IMR-90 (cell line): ENCODE measurements around the gene NUDT3. TPM values are rescaled to one million over a fixed set of nuclear protein-coding genes. Genes with fewer than 3 reads are reported as not detected.

Experiments used
- ATAC-seq: fragments of 200-7000 bp; cut with Tn5 transposase; 2 replicates; pipeline ENCODE4 v1.9.1; 2020; ENCODE audit warnings: low read depth, mild to moderate bottlenecking, moderate library complexity
- BruUV-seq: library from RNA; stranded (reverse); fragments of 400-500 nt; replicated peaks from 2 replicates; lab custom pipeline; 2021; lab: Mats Ljungman, UMichigan
- CTCF ChIA-PET: fragments of 300-600 bp; formaldehyde crosslinking; extraction: SDS; loops from one replicate; lab custom pipeline; 2021; ENCODE audit warnings: antibody characterized with exemption; lab: Yijun Ruan, JAX
- POLR2A ChIA-PET: fragments of 300-600 bp; sonication (Branson Sonifier 250); formaldehyde crosslinking; loops from one replicate; lab custom pipeline; 2022; ENCODE audit warnings: antibody characterized with exemption; ENCODE audit not compliant: unreplicated experiment; lab: Charles Lee
- DNase-seq: peaks from one replicate; pipeline ENCODE4 v3.0.0; 2013
- H2AFZ ChIP-seq: replicated peaks from 2 replicates; pipeline ENCODE3; 2013; ENCODE audit warnings: low read length, mild to moderate bottlenecking; ENCODE audit not compliant: poor library complexity
- H2AK5ac ChIP-seq: 2 replicates; pipeline ENCODE4 v1.6.1; 2013; ENCODE audit warnings: low read depth, low read length, inconsistent platforms
- H2AK9ac ChIP-seq: replicated peaks from 2 replicates; pipeline ENCODE3; 2013; ENCODE audit warnings: mild to moderate bottlenecking, low read depth, low read length, moderate library complexity; ENCODE audit not compliant: poor library complexity
- H2BK120ac ChIP-seq: 2 replicates; pipeline ENCODE4 v1.6.1; 2013; ENCODE audit warnings: low read depth, low read length, inconsistent platforms
- H2BK15ac ChIP-seq: 3 replicates; pipeline ENCODE4 v1.6.1; 2013; ENCODE audit warnings: low read depth, low read length, inconsistent platforms
- H2BK20ac ChIP-seq: 2 replicates; pipeline ENCODE4 v1.6.1; 2013; ENCODE audit warnings: low read depth, mild to moderate bottlenecking, inconsistent platforms, low read length, moderate library complexity
- H2BK5ac ChIP-seq: 2 replicates; pipeline ENCODE4 v1.6.1; 2013; ENCODE audit warnings: mild to moderate bottlenecking, low read depth, low read length, inconsistent platforms; ENCODE audit not compliant: poor library complexity, severe bottlenecking
- H3K14ac ChIP-seq: replicated peaks from 2 replicates; pipeline ENCODE4 v1.6.1; 2013; ENCODE audit warnings: low read depth, low read length, inconsistent platforms
- H3K18ac ChIP-seq: 2 replicates; pipeline ENCODE4 v1.6.1; 2013; ENCODE audit warnings: low read depth, low read length, control low read depth
- H3K23ac ChIP-seq: 2 replicates; pipeline ENCODE4 v1.6.1; 2013; ENCODE audit warnings: low read depth, low read length, inconsistent platforms
- H3K27ac ChIP-seq: 2 replicates; pipeline ENCODE4 v1.5.1; 2013; ENCODE audit warnings: mild to moderate bottlenecking, control low read depth, low read length; ENCODE audit not compliant: insufficient read depth
- H3K27me3 ChIP-seq: 2 replicates; pipeline ENCODE4 v1.6.1; 2013; ENCODE audit warnings: low read length; ENCODE audit not compliant: control insufficient read depth, insufficient read depth
- H3K36me3 ChIP-seq: 2 replicates; pipeline ENCODE4 v1.6.1; 2013; ENCODE audit warnings: low read length, mixed read lengths; ENCODE audit not compliant: control insufficient read depth, insufficient read depth
- H3K4ac ChIP-seq: 2 replicates; pipeline ENCODE4 v1.6.1; 2013; ENCODE audit warnings: low read depth, low read length, inconsistent platforms
- H3K4me1 ChIP-seq: 2 replicates; pipeline ENCODE4 v1.6.1; 2013; ENCODE audit warnings: low read length, mixed read lengths; ENCODE audit not compliant: control insufficient read depth, insufficient read depth
- H3K4me2 ChIP-seq: 2 replicates; pipeline ENCODE4 v1.6.1; 2013; ENCODE audit warnings: low read depth, mild to moderate bottlenecking, control low read depth, low read length, moderate library complexity
- H3K4me3 ChIP-seq: 2 replicates; pipeline ENCODE4 v1.5.1; 2013; ENCODE audit warnings: low read depth, mild to moderate bottlenecking, control low read depth, low read length, moderate library complexity; ENCODE audit not compliant: insufficient read depth
- H3K56ac ChIP-seq: 2 replicates; pipeline ENCODE4 v1.6.1; 2013; ENCODE audit warnings: low read length, inconsistent platforms; ENCODE audit not compliant: insufficient read depth; ENCODE audit errors: extremely low read depth
- H3K79me1 ChIP-seq, 2 experiments: 2 replicates each; pipeline ENCODE4 v1.6.1; 2013; ENCODE audit warnings: low read length in 2 of 2, inconsistent platforms in 1 of 2, low read depth in 1 of 2
- H3K9ac ChIP-seq: 2 replicates; pipeline ENCODE4 v1.6.1; 2013; ENCODE audit warnings: low read depth, low read length, control low read depth
- H3K9me1 ChIP-seq: 2 replicates; pipeline ENCODE4 v1.6.1; 2013; ENCODE audit warnings: low read length, inconsistent platforms; ENCODE audit not compliant: insufficient read depth
- H3K9me3 ChIP-seq: 2 replicates; pipeline ENCODE4 v1.6.1; 2013; ENCODE audit warnings: low read length; ENCODE audit not compliant: control insufficient read depth, insufficient read depth
- H4K20me1 ChIP-seq: 2 replicates; pipeline ENCODE4 v1.6.1; 2013; ENCODE audit warnings: low read length, inconsistent platforms; ENCODE audit not compliant: insufficient read depth
- H4K5ac ChIP-seq: 2 replicates; pipeline ENCODE4 v1.6.1; 2013; ENCODE audit warnings: mild to moderate bottlenecking, low read depth, low read length, control low read depth
- H4K8ac ChIP-seq, 2 experiments: 2 replicates each; pipeline ENCODE4 v1.6.1; 2013; ENCODE audit warnings: low read depth in 2 of 2, low read length in 2 of 2, control low read depth in 1 of 2, inconsistent platforms in 1 of 2
- H4K91ac ChIP-seq: 2 replicates; pipeline ENCODE4 v1.6.1; 2013; ENCODE audit warnings: low read depth, low read length, inconsistent platforms; ENCODE audit not compliant: insufficient read depth
- BHLHE40 ChIP-seq: fragments of 150-350 bp; IDR thresholded peaks from 2 replicates; pipeline ENCODE4 v1.6.1; 2016; ENCODE audit warnings: mild to moderate bottlenecking, low read depth, low read length
- CEBPB ChIP-seq: IDR thresholded peaks from 2 replicates; pipeline ENCODE4 v1.6.1; 2012; ENCODE audit warnings: low read depth, low read length, improper control_type of control experiment
- CHD1 ChIP-seq: IDR thresholded peaks from 2 replicates; pipeline ENCODE4 v1.6.1; 2012; ENCODE audit warnings: low read depth, low read length, improper control_type of control experiment
- FOS ChIP-seq: fragments of 150-350 bp; IDR thresholded peaks from 2 replicates; pipeline ENCODE4 v1.6.1; 2016; ENCODE audit warnings: low read depth, low read length
- MAFK ChIP-seq: IDR thresholded peaks from 2 replicates; pipeline ENCODE4 v1.6.1; 2012; ENCODE audit warnings: low read depth, low read length, improper control_type of control experiment
- MAZ ChIP-seq: IDR thresholded peaks from 2 replicates; pipeline ENCODE4 v1.6.1; 2012; ENCODE audit warnings: low read depth, mild to moderate bottlenecking, low read length, improper control_type of control experiment, moderate library complexity, borderline replicate concordance
- MXI1 ChIP-seq: IDR thresholded peaks from 2 replicates; pipeline ENCODE4 v1.6.1; 2012; ENCODE audit warnings: low read depth, mild to moderate bottlenecking, low read length, moderate library complexity, borderline replicate concordance
- NFE2L2 ChIP-seq: fragments of 150-350 bp; IDR thresholded peaks from 2 replicates; pipeline ENCODE4 v1.6.1; 2016; ENCODE audit warnings: low read depth, mild to moderate bottlenecking, low read length
- RCOR1 ChIP-seq: IDR thresholded peaks from 2 replicates; pipeline ENCODE4 v1.6.1; 2012; ENCODE audit warnings: mild to moderate bottlenecking, low read length, improper control_type of control experiment; ENCODE audit not compliant: insufficient replicate concordance
- RFX5 ChIP-seq: IDR thresholded peaks from 2 replicates; pipeline ENCODE4 v1.8.0; 2012; ENCODE audit warnings: low read depth, mild to moderate bottlenecking, low read length, moderate library complexity
- SMC3 ChIP-seq: fragments of 150-350 bp; IDR thresholded peaks from 2 replicates; pipeline ENCODE4 v1.6.1; 2016; ENCODE audit warnings: low read depth, mild to moderate bottlenecking, antibody characterized with exemption, low read length, moderate library complexity
- WGBS, 2 experiments: methylation state at CpG; one replicate each; pipeline versions ENCODE4 v1.1.5 to v1.1.7; 2013; ENCODE audit warnings: missing lambda C conversion rate in 2 of 2; ENCODE audit not compliant: insufficient read length in 1 of 2; ENCODE audit errors: extremely low coverage in 2 of 2; 5-methylcytosine and 5-hydroxymethylcytosine counted together
- dilution Hi-C: fragments of 300-500 bp; cut with HindIII; formaldehyde crosslinking; loops from one replicate; pipeline ENCODE4 v1.14.3; 2018; ENCODE audit warnings: low sequenced_read_pairs; ENCODE audit not compliant: unreplicated experiment
- in situ Hi-C: fragments of 300-500 bp; cut with MboI; formaldehyde crosslinking; loops from 3 replicates; pipeline ENCODE4 v1.14.3; 2019; ENCODE audit warnings: low sequenced_read_pairs, inconsistent platforms, mixed read lengths
- intact Hi-C: fragments of 100-400 bp; cut with micrococcal nuclease; formaldehyde crosslinking; loops from 2 replicates; pipeline ENCODE4 v1.10.0; 2022
- polyA plus RNA-seq, 3 experiments: library from polyadenylated mRNA; depleted of rRNA; stranded (reverse); fragments of >200 nt; gene quantifications; 2 replicates each; pipeline ENCODE4 v1.2.3, GENCODE V29; 2012; ENCODE audit warnings: low replicate concordance in 1 of 3
- total RNA-seq: library from RNA; depleted of rRNA; stranded (reverse); fragments of >200 nt; gene quantifications from 2 replicates; pipeline ENCODE4 v1.2.3, GENCODE V29; 2012

NUDT3 gene
- total and polyA plus RNA-seq, 2 of the 4 experiments (the other 2 are of a cell fraction) = 10.1 to 17.2 TPM

GRCh38 chr6:34418367-34418766 lies 25.9 kb upstream of the NUDT3 start:
- no peak overlapping the region for H4K91ac ChIP-seq
- H2AFZ ChIP-seq = no peak overlapping the region
- H2BK20ac ChIP-seq = no peak overlapping the region
- no peak overlapping the region for H3K23ac ChIP-seq
- no peak overlapping the region for H3K4me3 ChIP-seq
- TF ChIP-seq RCOR1 (no peak), CEBPB (no peak), MAZ (no peak), MAFK (no peak), BHLHE40 (no peak), RFX5 (no peak), SMC3 (no peak), NFE2L2 (no peak), FOS (no peak), MXI1 (no peak), CHD1 (no peak)
- no peak overlapping the region for H3K18ac ChIP-seq
- H3K79me1 ChIP-seq = peaks cover 34 to 59% of the 10 kb centered on the region in 2 experiments
- no peaks in the 10 kb centered on the region for H3K9me3 ChIP-seq
- CTCF ChIA-PET = no interaction called here
- peaks cover 60% of the 10 kb centered on the region for H3K36me3 ChIP-seq
- H4K20me1 ChIP-seq = peaks cover 59% of the 10 kb centered on the region
- no peak overlapping the region for H3K4me2 ChIP-seq
- no peak overlapping the region for H3K9ac ChIP-seq
- dilution Hi-C loops (no loop called here), in situ Hi-C loops (no loop called here), intact Hi-C loops (loop anchor here (5.0 kb wide), 1 partner anchor 189 kb away; no protein-coding TSS in a partner anchor)
- H3K4ac ChIP-seq = no peak overlapping the region
- WGBS, 2 experiments = 96% methylated on average over 4 of the region's 5 CpGs; no CpG with 5 or more reads in 1 of the 2 experiments
- H2AK5ac ChIP-seq = no peak overlapping the region
- no peak overlapping the region for H4K5ac ChIP-seq
- no peak for DNase-seq
- no peak for ATAC-seq
- no peak overlapping the region for H2BK15ac ChIP-seq
- H2BK120ac ChIP-seq = no peak overlapping the region
- H2AK9ac ChIP-seq = no peak overlapping the region
- POLR2A ChIA-PET = no interaction called here
- no peak overlapping the region for H3K27ac ChIP-seq
- H3K9me1 ChIP-seq = 0 out of 2 replicates have a peak, but pooled peaks cover 4% of the 10 kb centered on the region
- BruUV-seq = no TSS peak
- H3K14ac ChIP-seq = no peak overlapping the region
- no peak overlapping the region for H2BK5ac ChIP-seq
- H4K8ac ChIP-seq = no peak overlapping the region; a peak in 1 of 4 replicates
- no peaks in the 10 kb centered on the region for H3K4me1 ChIP-seq
- H3K27me3 ChIP-seq = no peaks in the 10 kb centered on the region
- no peak overlapping the region for H3K56ac ChIP-seq
